GM12891 (cell line): ENCODE measurements around the gene TM2D3.

Source experiments
- POLR2AphosphoS5 ChIP-seq: IDR thresholded peaks from 2 replicates; pipeline ENCODE4 v1.6.1; 2011; ENCODE audit warnings: low read depth, low read length, control low read depth
- TAF1 ChIP-seq: IDR thresholded peaks from 2 replicates; pipeline ENCODE4 v1.6.1; 2011; ENCODE audit warnings: low read depth, low read length, control low read depth

DNA sequence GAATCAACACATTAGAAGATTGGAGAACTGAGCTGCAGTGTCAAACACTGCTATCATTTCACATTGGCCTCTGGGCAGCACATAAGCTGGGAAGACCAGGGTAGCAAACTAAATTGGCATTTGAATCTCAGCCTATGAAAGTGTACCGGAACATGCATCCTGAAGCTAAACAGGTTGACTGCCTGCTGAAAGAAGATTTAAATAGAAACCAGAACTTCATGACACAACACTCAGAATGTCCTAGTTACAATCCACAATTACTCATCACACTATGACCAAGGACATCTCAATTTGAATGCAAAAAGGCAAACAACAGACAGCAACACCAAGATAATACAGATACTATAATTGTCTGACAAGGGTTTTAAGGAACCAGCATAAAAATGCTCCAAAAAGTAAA, 26.2 kb downstream of the TM2D3 start:
- no peak for TF ChIP-seq POLR2AphosphoS5
- no peak for TF ChIP-seq TAF1
